HUES6 (cell line): ENCODE results near the gene VWA8.
"Not testable (repeated sequence)": the region's sequence is repeated elsewhere in the genome, so short reads cannot be mapped to it uniquely, and the experiment has no call there.

Experiments
- H3K27ac ChIP-seq: 2 replicates; pipeline ENCODE4 v1.7.0; 2013; ENCODE audit warnings: low read depth, mild to moderate bottlenecking, low read length, inconsistent platforms
- H3K27me3 ChIP-seq: 2 replicates; pipeline ENCODE4 v1.6.1; 2013; ENCODE audit warnings: low read length; ENCODE audit not compliant: control insufficient read depth, insufficient read depth
- H3K36me3 ChIP-seq: 2 replicates; pipeline ENCODE4 v1.6.1; 2013; ENCODE audit warnings: low read length; ENCODE audit not compliant: control insufficient read depth, insufficient read depth
- H3K4me1 ChIP-seq: 2 replicates; pipeline ENCODE4 v1.6.1; 2013; ENCODE audit warnings: low read length; ENCODE audit not compliant: control insufficient read depth, insufficient read depth
- H3K4me3 ChIP-seq: 2 replicates; pipeline ENCODE4 v1.5.1; 2013; ENCODE audit warnings: low read depth, low read length
- H3K9ac ChIP-seq: one replicate; pipeline ENCODE4 v1.6.1; 2013; ENCODE audit warnings: mild to moderate bottlenecking, low read length
- H3K9me3 ChIP-seq: 2 replicates; pipeline ENCODE4 v1.6.1; 2013; ENCODE audit warnings: low read depth, low read length; ENCODE audit not compliant: control insufficient read depth, insufficient read depth

The VWA8 gene

GRCh38 chr13:41637032-41637431, 323.9 kb downstream of the VWA8 start:
- H3K4me1 ChIP-seq, H3K27me3 ChIP-seq, H3K9ac ChIP-seq, H3K36me3 ChIP-seq, H3K27ac ChIP-seq, H3K9me3 ChIP-seq, H3K4me3 ChIP-seq: not testable (repeated sequence)

GRCh38 chr13:41636590-41636989, 324.3 kb downstream of the VWA8 start:
- not testable (repeated sequence) for H3K36me3 ChIP-seq, H3K27me3 ChIP-seq, H3K4me3 ChIP-seq, H3K4me1 ChIP-seq, H3K9ac ChIP-seq, H3K27ac ChIP-seq, H3K9me3 ChIP-seq

- Histone ChIP-seq H3K27me3 (no peaks in the 10 kb centered on the region), H3K36me3 (no peaks in the 10 kb centered on the region), H3K27ac (no peak overlapping the region), H3K9me3 (no peaks in the 10 kb centered on the region), H3K9ac (no peak overlapping the region), H3K4me1 (no peaks in the 10 kb centered on the region), H3K4me3 (no peak overlapping the region)
Observed at GRCh38 chr13:41634407-41634806, 326.5 kb downstream of the VWA8 start.

- no peak overlapping the region for H3K27ac ChIP-seq
- H3K27me3 ChIP-seq = no peaks in the 10 kb centered on the region
- no peak overlapping the region for H3K4me3 ChIP-seq
- no peaks in the 10 kb centered on the region for H3K9me3 ChIP-seq
- no peaks in the 10 kb centered on the region for H3K36me3 ChIP-seq
- H3K9ac ChIP-seq = no peak overlapping the region
- no peaks in the 10 kb centered on the region for H3K4me1 ChIP-seq
Observed at GRCh38 chr13:41633776-41634175, 327.1 kb downstream of the VWA8 start.

- Histone ChIP-seq H3K4me3 (no peak overlapping the region), H3K9ac (no peak overlapping the region), H3K36me3 (no peaks in the 10 kb centered on the region), H3K27ac (no peak overlapping the region), H3K9me3 (no peaks in the 10 kb centered on the region), H3K27me3 (no peaks in the 10 kb centered on the region), H3K4me1 (no peaks in the 10 kb centered on the region)
Observed at GRCh38 chr13:41631296-41631965, 329.5 kb downstream of the VWA8 start.

- no peaks in the 10 kb centered on the region for H3K9me3 ChIP-seq
- H3K36me3 ChIP-seq = no peaks in the 10 kb centered on the region
- H3K4me3 ChIP-seq = no peak overlapping the region
- H3K27me3 ChIP-seq = no peaks in the 10 kb centered on the region
- no peaks in the 10 kb centered on the region for H3K4me1 ChIP-seq
- no peak overlapping the region for H3K27ac ChIP-seq
- no peak overlapping the region for H3K9ac ChIP-seq
Observed at GRCh38 chr13:41627425-41627824, 333.5 kb downstream of the VWA8 start.

GRCh38 chr13:41624041-41624440, 336.9 kb downstream of the VWA8 start:
- H3K4me3 ChIP-seq = no peak overlapping the region
- H3K27me3 ChIP-seq = no peaks in the 10 kb centered on the region
- H3K9ac ChIP-seq = no peak overlapping the region
- H3K4me1 ChIP-seq = no peaks in the 10 kb centered on the region
- no peak overlapping the region for H3K27ac ChIP-seq
- H3K9me3 ChIP-seq = no peaks in the 10 kb centered on the region
- H3K36me3 ChIP-seq = no peaks in the 10 kb centered on the region

GRCh38 chr13:41622432-41623429, 338.2 kb downstream of the VWA8 start:
- no peak overlapping the region for H3K4me3 ChIP-seq
- H3K9ac ChIP-seq = no peak overlapping the region
- H3K9me3 ChIP-seq = no peaks in the 10 kb centered on the region
- H3K27me3 ChIP-seq = no peaks in the 10 kb centered on the region
- H3K4me1 ChIP-seq = no peaks in the 10 kb centered on the region
- H3K27ac ChIP-seq = no peak overlapping the region
- H3K36me3 ChIP-seq = no peaks in the 10 kb centered on the region

GRCh38 chr13:41621716-41622431, 339.0 kb downstream of the VWA8 start:
- H3K9ac ChIP-seq = no peak overlapping the region
- no peaks in the 10 kb centered on the region for H3K9me3 ChIP-seq
- no peak overlapping the region for H3K27ac ChIP-seq
- no peaks in the 10 kb centered on the region for H3K27me3 ChIP-seq
- H3K36me3 ChIP-seq = no peaks in the 10 kb centered on the region
- no peaks in the 10 kb centered on the region for H3K4me1 ChIP-seq
- no peak overlapping the region for H3K4me3 ChIP-seq

- not testable (repeated sequence) for H3K4me1 ChIP-seq, H3K9ac ChIP-seq, H3K9me3 ChIP-seq, H3K4me3 ChIP-seq, H3K27ac ChIP-seq, H3K27me3 ChIP-seq, H3K36me3 ChIP-seq
Observed at GRCh38 chr13:41617633-41618032, 343.3 kb downstream of the VWA8 start.

GRCh38 chr13:41616151-41616550, 344.8 kb downstream of the VWA8 start:
- peaks cover 6% of the 10 kb centered on the region; the same call in 1 of the 2 replicates for H3K36me3 ChIP-seq
- no peaks in the 10 kb centered on the region for H3K27me3 ChIP-seq
- no peak overlapping the region for H3K9ac ChIP-seq
- no peaks in the 10 kb centered on the region; the same call in 1 of the 2 replicates for H3K4me1 ChIP-seq
- H3K4me3 ChIP-seq = no peak overlapping the region
- no peak overlapping the region for H3K27ac ChIP-seq
- no peaks in the 10 kb centered on the region for H3K9me3 ChIP-seq
